ENCODE measurements around the gene TMEM8B. TPM values are rescaled to one million over a fixed set of nuclear protein-coding genes. Genes with fewer than 3 reads are reported as not detected.
"Not testable (repeated sequence)": the region's sequence is repeated elsewhere in the genome, so short reads cannot be mapped to it uniquely, and the experiment has no call there.

TMEM8B gene
- total and polyA plus RNA-seq, 2 experiments from 2014 or later, result 17.0 to 17.9 TPM

DNA sequence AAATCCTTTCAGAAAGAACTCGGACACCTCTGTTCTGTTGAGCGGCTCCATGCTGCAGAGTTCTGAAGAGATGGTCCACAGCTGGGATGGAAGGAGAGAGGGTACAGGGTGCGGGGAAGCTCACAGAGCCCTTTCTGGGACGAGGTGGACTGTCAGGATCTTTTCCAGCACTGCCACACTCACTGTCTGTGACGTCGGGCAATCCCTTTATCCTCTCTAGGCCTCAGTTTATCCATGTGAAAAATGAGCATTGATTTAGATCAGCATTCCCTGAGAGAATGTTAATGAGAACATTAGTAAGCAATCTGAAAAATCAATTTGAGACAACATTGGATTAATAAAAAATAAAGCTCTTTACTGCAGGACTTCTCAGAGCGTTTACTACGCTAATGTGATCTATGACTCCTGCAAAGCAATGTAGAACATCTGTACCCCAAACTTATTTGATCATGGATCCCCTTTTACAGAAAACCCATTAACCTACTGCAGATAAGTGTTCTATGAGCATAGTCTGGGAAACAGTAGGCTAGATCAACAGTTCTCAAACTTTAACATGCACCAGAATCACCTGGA is 41.4 kb downstream of the TMEM8B start, which contains the start of gene OR13J1:
Gene OR13J1 (minus strand): TSS at position 51 of the 573 bp plus-strand sequence. CDS start 0 bp downstream, at position 51.
- no peak for DNase-seq (ENCODE audit: low read depth in 1 of 2, low spot score in 1 of 2)
- TF ChIP-seq CTCF (IDR thresholded peaks at IDR 0.05; ENCODE audit: low read depth, low read length), result no peak
- no peaks in the 10 kb centered on the region for H3K36me3 ChIP-seq
- H3K27me3 ChIP-seq, result no peaks in the 10 kb centered on the region
- no peaks in the 10 kb centered on the region for H3K9me3 ChIP-seq (ENCODE audit: low read depth)
- no peak within 1 kb of the TSS for H3K27ac ChIP-seq
- no peak within 1 kb of the TSS for H3K4me3 ChIP-seq
- H3K4me1 ChIP-seq (ENCODE audit: low read depth), result no peaks in the 10 kb centered on the region

DNA sequence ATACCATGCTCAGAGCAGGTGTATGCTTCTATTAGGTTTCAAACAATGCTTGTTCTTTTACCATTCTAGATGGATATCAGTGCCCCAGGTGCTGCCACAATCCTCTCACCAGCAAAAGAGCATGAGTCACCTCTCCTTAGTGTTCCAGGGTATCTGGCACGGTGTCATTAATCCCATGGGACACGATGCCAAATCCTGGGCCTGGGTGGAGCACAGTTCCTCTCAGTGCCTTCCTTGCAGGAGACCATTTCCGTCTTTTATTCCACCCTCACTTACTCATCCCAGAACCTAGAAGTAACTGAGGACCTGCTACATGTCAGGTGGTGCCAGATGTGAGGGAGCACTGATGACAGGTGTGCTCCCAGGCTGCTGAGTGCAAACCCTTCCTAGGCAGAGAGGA is 42.5 kb downstream of the TMEM8B start:
- no peaks in the 10 kb centered on the region for H3K4me1 ChIP-seq (ENCODE audit: low read depth)
- TF ChIP-seq CTCF (IDR thresholded peaks at IDR 0.05; ENCODE audit: low read depth, low read length), result no peak
- no peaks in the 10 kb centered on the region for H3K9me3 ChIP-seq (ENCODE audit: low read depth)
- H3K4me3 ChIP-seq, result no peak overlapping the region
- DNase-seq (ENCODE audit: low read depth in 1 of 2, low spot score in 1 of 2), result no peak
- no peak overlapping the region for H3K27ac ChIP-seq
- H3K27me3 ChIP-seq, result no peaks in the 10 kb centered on the region
- H3K36me3 ChIP-seq, result no peaks in the 10 kb centered on the region

- no peak for DNase-seq (ENCODE audit: low read depth in 1 of 2, low spot score in 1 of 2)
- Histone ChIP-seq H3K4me3 (no peak overlapping the region), H3K4me1 (ENCODE audit: low read depth) (no peaks in the 10 kb centered on the region), H3K9me3 (ENCODE audit: low read depth) (no peaks in the 10 kb centered on the region), H3K36me3 (no peaks in the 10 kb centered on the region), H3K27me3 (no peaks in the 10 kb centered on the region), H3K27ac (no peak overlapping the region)
- no peak for TF ChIP-seq CTCF (IDR thresholded peaks at IDR 0.05; ENCODE audit: low read depth, low read length)
These were observed 43.5 kb downstream of the TMEM8B start for GRCh38 chr9:35872505-35872904.

GRCh38 chr9:35882263-35882848 is 53.3 kb downstream of the TMEM8B start:
- Histone ChIP-seq H3K4me3 (no peak overlapping the region), H3K27ac (no peak overlapping the region), H3K27me3 (no peaks in the 10 kb centered on the region), H3K9me3 (ENCODE audit: low read depth) (no peaks in the 10 kb centered on the region), H3K4me1 (ENCODE audit: low read depth) (no peaks in the 10 kb centered on the region), H3K36me3 (no peaks in the 10 kb centered on the region)
- peak; percentile 99 for TF ChIP-seq CTCF (IDR thresholded peaks at IDR 0.05; ENCODE audit: low read depth, low read length)
- peak; percentile 82 to 87 for DNase-seq (ENCODE audit: low read depth in 1 of 2, low spot score in 1 of 2)

GRCh38 chr9:35882996-35883395 is 54.0 kb downstream of the TMEM8B start:
- Histone ChIP-seq H3K4me1 (ENCODE audit: low read depth) (no peaks in the 10 kb centered on the region), H3K36me3 (no peaks in the 10 kb centered on the region), H3K27me3 (no peaks in the 10 kb centered on the region), H3K27ac (no peak overlapping the region), H3K9me3 (ENCODE audit: low read depth) (no peaks in the 10 kb centered on the region), H3K4me3 (no peak overlapping the region)
- TF ChIP-seq CTCF (IDR thresholded peaks at IDR 0.05; ENCODE audit: low read depth, low read length), result no peak
- peak in 1 of 2 donors; percentile 44 for DNase-seq (ENCODE audit: low read depth in 1 of 2, low spot score in 1 of 2)

GRCh38 chr9:35884908-35885307 is 55.9 kb downstream of the TMEM8B start:
- H3K4me1 ChIP-seq (ENCODE audit: low read depth); H3K36me3 ChIP-seq; H3K27ac ChIP-seq; H3K27me3 ChIP-seq; H3K9me3 ChIP-seq (ENCODE audit: low read depth); DNase-seq (ENCODE audit: low read depth in 1 of 2, low spot score in 1 of 2); H3K4me3 ChIP-seq: not testable (repeated sequence)
